ENCODE results near the gene MAPKAPK2.

DNA sequence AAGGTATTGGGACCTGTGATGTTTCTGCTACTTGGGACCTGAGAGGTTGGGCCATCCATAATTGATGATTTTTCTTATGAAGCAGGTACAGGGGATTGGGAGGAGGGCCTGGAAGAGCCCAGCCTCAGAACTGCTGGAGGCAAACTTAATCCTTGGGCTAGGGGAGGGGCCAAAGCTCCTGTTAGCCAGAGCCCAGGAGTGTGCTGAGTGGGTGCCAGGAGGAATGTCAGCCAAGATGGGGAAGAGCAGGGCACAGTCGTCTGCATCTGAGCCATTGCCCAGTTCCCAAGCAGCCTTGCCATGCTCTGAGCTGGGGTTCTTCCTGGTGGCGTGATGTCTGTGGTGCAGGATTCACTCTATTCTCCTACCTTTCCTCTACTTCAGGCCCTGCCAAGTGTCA lies 5.8 kb downstream of the MAPKAPK2 start:
- TF ChIP-seq CTCF (IDR thresholded peaks at IDR 0.05) (no peak), POLR2A (IDR thresholded peaks at IDR 0.05; ENCODE audit: low read depth) (no peak)
